GM12878 (cell line): ENCODE data around the gene ZNF512. TPM values are rescaled to one million over a fixed set of nuclear protein-coding genes. Genes with fewer than 3 reads are reported as not detected.

Experiments
- ATAC-seq: fragments of 200-7000 bp; cut with Tn5 transposase; 3 replicates; pipeline ENCODE4 v1.9.1; 2020; ENCODE audit warnings: mild to moderate bottlenecking, moderate library complexity
- BruUV-seq: library from RNA; stranded (reverse); fragments of 400-500 nt; replicated peaks from 2 replicates; lab custom pipeline; 2021; lab: Mats Ljungman, UMichigan
- CTCF ChIA-PET: fragments of 300-600 bp; sonication (Branson Sonifier 250); formaldehyde crosslinking; extraction: SDS; loops from one replicate; lab custom pipeline; 2021; ENCODE audit warnings: inconsistent platforms; lab: Yijun Ruan, JAX
- POLR2A ChIA-PET: fragments of 350-600 bp; formaldehyde crosslinking; extraction: SDS; loops from one replicate; lab custom pipeline; 2021; ENCODE audit warnings: inconsistent platforms; lab: Charles Lee
- RAD21 ChIA-PET: fragments of 300-600 bp; sonication (Branson Sonifier 250); formaldehyde crosslinking; loops from one replicate; lab custom pipeline; 2023; ENCODE audit warnings: antibody characterized with exemption; ENCODE audit not compliant: unreplicated experiment; lab: Charles Lee
- SMC1A ChIA-PET: fragments of 300-600 bp; sonication (Branson Sonifier 250); formaldehyde crosslinking; loops from one replicate; lab custom pipeline; 2023; ENCODE audit not compliant: unreplicated experiment, uncharacterized antibody; lab: Charles Lee
- DNase-seq: peaks from one replicate; pipeline ENCODE4 v3.0.0-alpha.2; 2011; ENCODE audit warnings: low read depth, low spot score
- FAIRE-seq: peaks from 3 replicates; lab custom pipeline; 2011; peaks lifted over from hg19 to GRCh38; lab: Jason Lieb, UNC
- H2AFZ ChIP-seq: 2 replicates; pipeline ENCODE4 v1.6.0; 2011; ENCODE audit warnings: low read depth, low read length, control low read depth; ENCODE audit not compliant: control insufficient read depth
- H3K27ac ChIP-seq: 2 replicates; pipeline ENCODE4 v1.5.1; 2011; ENCODE audit warnings: control low read depth; ENCODE audit not compliant: control insufficient read depth, insufficient read depth
- H3K27me3 ChIP-seq, 2 experiments: replicated peaks in 1 of 2; 2 replicates each; pipeline versions ENCODE4 v1.6.0 to v1.6.1; 2011; ENCODE audit warnings: low read length in 1 of 2; ENCODE audit not compliant: control insufficient read depth in 2 of 2, insufficient read depth in 2 of 2
- H3K36me3 ChIP-seq, 2 experiments: 2 replicates each; pipeline ENCODE4 v1.5.1; 2011; ENCODE audit warnings: low read length in 1 of 2; ENCODE audit not compliant: control insufficient read depth in 2 of 2, insufficient read depth in 2 of 2
- H3K4me1 ChIP-seq: 2 replicates; pipeline ENCODE4 v1.6.1; 2011; ENCODE audit warnings: mild to moderate bottlenecking, low read length, moderate library complexity, mixed read lengths; ENCODE audit not compliant: control insufficient read depth, insufficient read depth
- H3K4me2 ChIP-seq: 2 replicates; pipeline ENCODE4 v1.6.0; 2011; ENCODE audit warnings: control low read depth; ENCODE audit not compliant: control insufficient read depth, insufficient read depth
- H3K4me3 ChIP-seq: fragments of 200-600 bp; sonication (generic); 2 replicates; pipeline ENCODE4 v1.5.1; 2016
- H3K79me2 ChIP-seq: 2 replicates; pipeline ENCODE4 v1.6.0; 2011; ENCODE audit warnings: low read length; ENCODE audit not compliant: control insufficient read depth, insufficient read depth
- H3K9ac ChIP-seq: 2 replicates; pipeline ENCODE4 v1.8.0; 2011; ENCODE audit warnings: low read length, control low read depth, mixed read lengths; ENCODE audit not compliant: control insufficient read depth, insufficient read depth
- H3K9me3 ChIP-seq: replicated peaks from 3 replicates; pipeline ENCODE4 v1.5.1; 2011; ENCODE audit warnings: mild to moderate bottlenecking, low read length; ENCODE audit not compliant: control insufficient read depth, insufficient read depth
- H4K20me1 ChIP-seq: 2 replicates; pipeline ENCODE4 v1.6.0; 2011; ENCODE audit not compliant: control insufficient read depth, insufficient read depth
- NKRF ChIP-seq: fragments of 450-650 bp; conservative IDR thresholded peaks from 2 replicates; pipeline ENCODE4 v1.6.1; 2017; ENCODE audit warnings: mild to moderate bottlenecking, moderate library complexity
- NR2F1 ChIP-seq: fragments of 450-650 bp; conservative IDR thresholded peaks from 2 replicates; pipeline ENCODE4 v1.6.1; 2017; ENCODE audit warnings: mild to moderate bottlenecking
- NRF1 ChIP-seq: conservative IDR thresholded peaks from 2 replicates; pipeline ENCODE4 v1.6.1; 2011; ENCODE audit warnings: mild to moderate bottlenecking, low read depth, low read length, improper control_type of control experiment
- ZNF622 ChIP-seq: fragments of 450-650 bp; IDR thresholded peaks from 2 replicates; pipeline ENCODE4 v1.6.1; 2017; ENCODE audit warnings: mild to moderate bottlenecking, inconsistent platforms
- ZZZ3 ChIP-seq: IDR thresholded peaks from 2 replicates; pipeline ENCODE4 v1.6.1; 2011; ENCODE audit warnings: low read depth; ENCODE audit not compliant: control insufficient read depth, insufficient read length
- WGBS: methylation state at CpG from one replicate; pipeline ENCODE4 v1.1.6; 2016; ENCODE audit warnings: low lambda C conversion rate; ENCODE audit not compliant: insufficient replicate concordance, insufficient coverage; ENCODE audit errors: missing lambda C conversion rate; 5-methylcytosine and 5-hydroxymethylcytosine counted together
- in situ Hi-C: fragments of 300-500 bp; cut with MboI; formaldehyde crosslinking; loops from 9 replicates; pipeline ENCODE4 v1.14.3; 2018; ENCODE audit warnings: mixed read lengths
- intact Hi-C: fragments of 100-400 bp; cut with micrococcal nuclease; formaldehyde crosslinking; loops from one replicate; pipeline ENCODE4 v1.14.2; 2022; ENCODE audit not compliant: unreplicated experiment
- polyA plus RNA-seq, 11 experiments: library from polyadenylated mRNA; depleted of rRNA in 4 of 11; unstranded in 6 of 11; stranded (reverse) in 5 of 11; fragments of >200 nt; fragmentation: Nextera tagmentation in 4 of 11; fragmentation: Illumina TruSeq in 1 of 11; extraction: Ambion mirVana in 4 of 11; extraction: Trizol in 1 of 11; gene quantifications; 1 replicate in 1 of 11; 2 replicates in 10 of 11; pipeline versions ENCODE4 v1.2.1 to v1.2.3, GENCODE V29; 2011 to 2016; ENCODE audit warnings: inconsistent platforms in 2 of 11, missing spikeins in 2 of 11, low read depth in 1 of 11
- total RNA-seq, 4 experiments: library from RNA; depleted of rRNA in 3 of 4; stranded (reverse); fragments of >200 nt in 3 of 4; fragmentation: Illumina TruSeq in 1 of 4; extraction: Trizol in 1 of 4; gene quantifications; 2 replicates each; pipeline versions ENCODE4 v1.2.1 to v1.2.3, GENCODE V29; 2013 to 2021

ZNF512 gene
- total and polyA plus RNA-seq, 10 of the 15 experiments (the other 5 are each of a cell fraction or from before 2014, with no cell fraction given) = 14.1 to 61.9 (median 31.2) TPM

DNA sequence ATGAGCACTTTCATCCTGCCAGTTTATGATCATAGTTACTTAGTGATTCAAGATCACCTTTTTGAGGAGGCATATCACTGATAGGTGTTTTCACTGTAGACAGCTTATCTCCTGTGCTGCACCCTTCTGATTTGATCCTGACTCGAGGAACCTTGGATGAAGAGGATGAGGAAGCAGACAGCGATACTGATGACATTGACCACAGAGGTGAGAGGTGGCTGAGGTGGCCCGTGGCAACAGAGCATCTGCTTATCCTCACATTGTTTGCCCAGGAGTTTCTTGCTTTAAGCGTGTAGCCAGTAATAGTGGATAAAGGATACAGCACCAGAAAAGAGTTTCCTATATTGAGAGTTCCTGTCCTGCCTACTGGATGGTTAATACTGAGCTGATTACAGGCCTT, 64.9 kb downstream of the ZNF512 start:
- ATAC-seq = no peak
- no peaks in the 10 kb centered on the region for H3K79me2 ChIP-seq
- in situ Hi-C loops = no loop called here
- RAD21 ChIA-PET = interaction anchor here (1.3 kb wide), 1 partner anchor 19 kb away, joined by 3 read pairs; no protein-coding TSS in a partner anchor
- H3K27ac ChIP-seq = no peak overlapping the region
- peaks cover 2 to 29% of the 10 kb centered on the region in 2 experiments; a peak in 3 of 4 replicates for H3K36me3 ChIP-seq
- no peak for FAIRE-seq
- H2AFZ ChIP-seq = no peak overlapping the region
- no peaks in the 10 kb centered on the region for H3K27me3 ChIP-seq
- BruUV-seq = no TSS peak
- intact Hi-C loops = no loop called here
- SMC1A ChIA-PET = interaction anchor here (1.1 to 1.8 kb wide), 2 partner anchors 10 to 35 kb away, joined by 3 to 4 read pairs; no protein-coding TSS in a partner anchor
- POLR2A ChIA-PET = no interaction called here
- H3K4me3 ChIP-seq = no peak overlapping the region
- H3K4me1 ChIP-seq = no peaks in the 10 kb centered on the region
- H3K4me2 ChIP-seq = no peak overlapping the region
- H3K9me3 ChIP-seq = no peaks in the 10 kb centered on the region
- no peaks in the 10 kb centered on the region for H4K20me1 ChIP-seq
- WGBS = 100% methylated on average over 4 of the region's 4 CpGs
- no peak for TF ChIP-seq NRF1
- no peak for TF ChIP-seq ZZZ3
- no peak for TF ChIP-seq NR2F1
- no peak for TF ChIP-seq ZNF622
- TF ChIP-seq NKRF = no peak
- CTCF ChIA-PET = interaction anchor here (0.9 to 2.4 kb wide), 3 partner anchors 35 to 56 kb away, joined by 3 to 14 read pairs (median 3); no protein-coding TSS in a partner anchor
- H3K9ac ChIP-seq = no peak overlapping the region
- DNase-seq = no peak
